PC-9 (cell line): ENCODE measurements around the gene MRPL43. TPM values are rescaled to one million over a fixed set of nuclear protein-coding genes. Genes with fewer than 3 reads are reported as not detected.

Experiments
- BruUV-seq: library from RNA; stranded (reverse); fragments of 400-500 nt; replicated peaks from 2 replicates; lab custom pipeline; 2021; lab: Mats Ljungman, UMichigan
- CTCF ChIA-PET: fragments of 300-600 bp; sonication (Branson Sonifier 250); formaldehyde crosslinking; loops from one replicate; lab custom pipeline; 2022; ENCODE audit warnings: antibody characterized with exemption; lab: Charles Lee
- POLR2A ChIA-PET: fragments of 300-600 bp; sonication (Branson Sonifier 250); formaldehyde crosslinking; loops from one replicate; lab custom pipeline; 2022; ENCODE audit warnings: antibody characterized with exemption; ENCODE audit not compliant: unreplicated experiment; lab: Charles Lee
- DNase-seq, 2 experiments: peaks; one replicate each; pipeline versions ENCODE4 v3.0.0 to v3.0.0-alpha.2; 2015 to 2022; ENCODE audit warnings: mixed read lengths in 1 of 2
- H2AFZ ChIP-seq: fragments of 200-600 bp; sonication (generic); 2 replicates; pipeline ENCODE4 v1.8.1; 2017; ENCODE audit warnings: antibody characterized with exemption
- H3F3A ChIP-seq: fragments of 200-600 bp; sonication (generic); 2 replicates; pipeline ENCODE4 v1.8.1; 2017; ENCODE audit warnings: antibody characterized with exemption, mild to moderate bottlenecking, low read depth; ENCODE audit not compliant: insufficient read depth
- H3K27ac ChIP-seq: fragments of 200-600 bp; sonication (generic); 2 replicates; pipeline ENCODE4 v1.6.1; 2016; ENCODE audit warnings: mixed run types
- H3K27me3 ChIP-seq: fragments of 200-600 bp; sonication (generic); 2 replicates; pipeline ENCODE4 v1.6.1; 2016; ENCODE audit warnings: low read depth, mixed run types; ENCODE audit not compliant: insufficient read depth
- H3K36me3 ChIP-seq: fragments of 200-600 bp; sonication (generic); 2 replicates; pipeline ENCODE4 v1.6.1; 2016; ENCODE audit warnings: low read depth, mixed run types
- H3K4me1 ChIP-seq: fragments of 200-600 bp; sonication (generic); replicated peaks from 2 replicates; pipeline ENCODE4 v1.6.1; 2016; ENCODE audit warnings: mixed run types; ENCODE audit not compliant: insufficient read depth
- H3K4me2 ChIP-seq: fragments of 200-600 bp; sonication (generic); 2 replicates; pipeline ENCODE4 v1.6.1; 2017; ENCODE audit warnings: mixed run types
- H3K4me3 ChIP-seq: fragments of 200-600 bp; sonication (generic); 2 replicates; pipeline ENCODE4 v1.6.1; 2016; ENCODE audit warnings: mixed run types
- H3K79me2 ChIP-seq: fragments of 200-600 bp; sonication (generic); 2 replicates; pipeline ENCODE4 v1.6.1; 2017; ENCODE audit warnings: low read depth, mixed run types
- H3K9me2 ChIP-seq: fragments of 200-600 bp; sonication (generic); 2 replicates; pipeline ENCODE4 v1.8.1; 2017; ENCODE audit warnings: mild to moderate bottlenecking; ENCODE audit not compliant: insufficient read depth
- H3K9me3 ChIP-seq: fragments of 200-600 bp; sonication (generic); 2 replicates; pipeline ENCODE4 v1.8.1; 2016; ENCODE audit warnings: low read depth; ENCODE audit not compliant: insufficient read depth
- H4K20me1 ChIP-seq: fragments of 200-600 bp; sonication (generic); 2 replicates; pipeline ENCODE4 v1.8.1; 2017; ENCODE audit not compliant: insufficient read depth
- CTCF ChIP-seq: fragments of 200-600 bp; sonication (generic); conservative IDR thresholded peaks from 2 replicates; pipeline ENCODE4 v1.6.1; 2017; ENCODE audit warnings: mixed run types, antibody characterized with exemption, mild to moderate bottlenecking, moderate library complexity
- EZH2 ChIP-seq: fragments of 200-600 bp; sonication (generic); IDR thresholded peaks from 2 replicates; pipeline ENCODE4 v1.8.0; 2017; ENCODE audit warnings: antibody characterized with exemption, low read depth
- intact Hi-C: fragments of 100-400 bp; cut with micrococcal nuclease; formaldehyde crosslinking; loops from one replicate; pipeline ENCODE4 v1.10.0; 2022; ENCODE audit not compliant: unreplicated experiment
- total RNA-seq: library from RNA; stranded (reverse); gene quantifications from 2 replicates; pipeline ENCODE4 v1.2.3, GENCODE V29; 2021

Gene MRPL43
- total RNA-seq, 1 experiment from 2014 or later = 45.7 TPM

GRCh38 chr10:101019440-101019703 is 32.1 kb upstream of the MRPL43 start:
- Histone ChIP-seq H2AFZ (no peak overlapping the region), H3K4me2 (no peak overlapping the region), H3F3A (no peaks in the 10 kb centered on the region), H3K27me3 (no peaks in the 10 kb centered on the region), H3K4me3 (no peak overlapping the region), H4K20me1 (no peaks in the 10 kb centered on the region), H3K79me2 (no peaks in the 10 kb centered on the region), H3K36me3 (no peaks in the 10 kb centered on the region), H3K9me2 (no peaks in the 10 kb centered on the region), H3K9me3 (no peaks in the 10 kb centered on the region), H3K27ac (no peak overlapping the region), H3K4me1 (no peaks in the 10 kb centered on the region)
- no TSS peak for BruUV-seq
- POLR2A ChIA-PET = interaction anchor here (0.5 kb wide), 1 partner anchor 333 kb away, joined by 3 read pairs; no protein-coding TSS in a partner anchor
- CTCF ChIA-PET = interaction anchor here (0.7 to 1.7 kb wide), 2 partner anchors 31 to 492 kb away, joined by 3 to 4 read pairs; no protein-coding TSS in a partner anchor
- intact Hi-C loops = loop anchor here (1.0 to 10.0 kb wide), 2 partner anchors 48 to 585 kb away; no protein-coding TSS in a partner anchor
- no peak for DNase-seq
- TF ChIP-seq CTCF (no peak), EZH2 (no peak)

GRCh38 chr10:101018600-101019439 is 31.5 kb upstream of the MRPL43 start:
- H3K4me1 ChIP-seq = no peaks in the 10 kb centered on the region
- ChIA-PET CTCF (interaction anchor here (0.7 to 1.7 kb wide), 4 partner anchors 8 to 493 kb away, joined by 3 to 7 read pairs (median 4); no protein-coding TSS in a partner anchor), POLR2A (interaction anchor here (0.5 kb wide), 1 partner anchor 333 kb away, joined by 3 read pairs; no protein-coding TSS in a partner anchor)
- intact Hi-C loops = loop anchor here (1.0 to 10.0 kb wide), 2 partner anchors 48 to 584 kb away; no protein-coding TSS in a partner anchor
- TF ChIP-seq EZH2 (no peak), CTCF (peak; percentile 72)
- no peak overlapping the region; the same call in 1 of the 2 replicates for H3K4me2 ChIP-seq
- H3K27me3 ChIP-seq = no peaks in the 10 kb centered on the region
- DNase-seq = peak; percentile 58 to 81
- H3K27ac ChIP-seq = no peak overlapping the region
- H3K36me3 ChIP-seq = no peaks in the 10 kb centered on the region
- no peaks in the 10 kb centered on the region for H3K79me2 ChIP-seq
- no peak overlapping the region for H3K4me3 ChIP-seq
- BruUV-seq = no TSS peak
- H3F3A ChIP-seq = no peaks in the 10 kb centered on the region
- H4K20me1 ChIP-seq = no peaks in the 10 kb centered on the region
- no peak overlapping the region for H2AFZ ChIP-seq
- H3K9me2 ChIP-seq = no peaks in the 10 kb centered on the region
- H3K9me3 ChIP-seq = no peaks in the 10 kb centered on the region

GRCh38 chr10:101018118-101018599 is 30.9 kb upstream of the MRPL43 start:
- H3K4me2 ChIP-seq = no peak overlapping the region
- no peaks in the 10 kb centered on the region for H3K9me3 ChIP-seq
- H4K20me1 ChIP-seq = no peaks in the 10 kb centered on the region
- H3K9me2 ChIP-seq = no peaks in the 10 kb centered on the region
- ChIA-PET POLR2A (no interaction called here), CTCF (interaction anchor here (0.7 to 1.7 kb wide), 3 partner anchors 9 to 32 kb away, joined by 3 to 7 read pairs (median 4); no protein-coding TSS in a partner anchor)
- H3K4me1 ChIP-seq = peaks cover 3% of the 10 kb centered on the region
- no TSS peak for BruUV-seq
- H3F3A ChIP-seq = peaks cover 3% of the 10 kb centered on the region; the same call in 1 of the 2 replicates
- TF ChIP-seq EZH2 (no peak), CTCF (no peak)
- no peak overlapping the region for H3K27ac ChIP-seq
- no peaks in the 10 kb centered on the region for H3K79me2 ChIP-seq
- no peaks in the 10 kb centered on the region for H3K36me3 ChIP-seq
- H2AFZ ChIP-seq = no peak overlapping the region
- DNase-seq = no peak
- no peaks in the 10 kb centered on the region for H3K27me3 ChIP-seq
- intact Hi-C loops = loop anchor here (10.0 kb wide), 1 partner anchor 583 kb away; no protein-coding TSS in a partner anchor
- no peak overlapping the region for H3K4me3 ChIP-seq
